NCI-H1417 (cell line): ENCODE results near the gene NCS1.

Source experiments
- DNase-seq, 3 experiments: peaks; one replicate each; lab custom pipeline; 2025; lab: John Stamatoyannopoulos, UW

The NCS1 gene

GRCh38 chr9:130147910-130148309 lies 24.3 kb upstream of the NCS1 start:
- DNase-seq: no peak

- no peak for DNase-seq
Observed at GRCh38 chr9:130149031-130149430, 23.2 kb upstream of the NCS1 start.

GRCh38 chr9:130149654-130150286 lies 22.4 kb upstream of the NCS1 start:
- no peak for DNase-seq

GRCh38 chr9:130150779-130151382 lies 21.3 kb upstream of the NCS1 start:
- no peak for DNase-seq

- no peak for DNase-seq
Observed at GRCh38 chr9:130154816-130155215, 17.4 kb upstream of the NCS1 start.

- DNase-seq: no peak
Observed at GRCh38 chr9:130155647-130156046, 16.6 kb upstream of the NCS1 start.

GRCh38 chr9:130156672-130157071 lies 15.5 kb upstream of the NCS1 start:
- no peak for DNase-seq

- no peak for DNase-seq
Observed at GRCh38 chr9:130157079-130157478, 15.1 kb upstream of the NCS1 start.

- no peak for DNase-seq
Observed at GRCh38 chr9:130158001-130158400, 14.2 kb upstream of the NCS1 start.

GRCh38 chr9:130159057-130159456 lies 13.1 kb upstream of the NCS1 start:
- peak in 1 of 3 experiments; percentile 30 for DNase-seq

- DNase-seq: peak; percentile 56 to 86 (median 71)
Observed at GRCh38 chr9:130159915-130160670, 12.1 kb upstream of the NCS1 start.

GRCh38 chr9:130160862-130161470 lies 11.2 kb upstream of the NCS1 start:
- no peak for DNase-seq

- no peak for DNase-seq
Observed at GRCh38 chr9:130165579-130165978, 6.6 kb upstream of the NCS1 start.

GRCh38 chr9:130166399-130166798 lies 5.8 kb upstream of the NCS1 start:
- no peak for DNase-seq

GRCh38 chr9:130167927-130168326 lies 4.3 kb upstream of the NCS1 start:
- peak in 1 of 3 experiments; percentile 33 for DNase-seq

- DNase-seq: peak in 2 of 3 experiments; percentile 74 to 78
Observed at GRCh38 chr9:130171226-130172148, 717 bp upstream of the NCS1 start.

- peak in 2 of 3 experiments; percentile 58 to 65 for DNase-seq
Observed at GRCh38 chr9:130172858-130173665, 858 bp downstream of the NCS1 start.

- DNase-seq: no peak
Observed at GRCh38 chr9:130173666-130173983, 1.4 kb downstream of the NCS1 start.

- no peak for DNase-seq
Observed at GRCh38 chr9:130174025-130174424, 1.8 kb downstream of the NCS1 start.

GRCh38 chr9:130174920-130175321 lies 2.7 kb downstream of the NCS1 start:
- no peak for DNase-seq

GRCh38 chr9:130175355-130175754 lies 3.2 kb downstream of the NCS1 start:
- DNase-seq: no peak
